Neuronal stem cell (in vitro differentiated cells): ENCODE measurements around the gene LST1.

Source experiments
- DNase-seq: peaks from one replicate; pipeline ENCODE4 v3.0.0-alpha.2; 2013; ENCODE audit warnings: low spot score
- H2AFZ ChIP-seq: one replicate; pipeline ENCODE4 v1.6.1; 2013; ENCODE audit warnings: mild to moderate bottlenecking, low read length, inconsistent platforms
- H2AK5ac ChIP-seq: 2 replicates; pipeline ENCODE4 v1.6.1; 2013; ENCODE audit warnings: low read depth, mild to moderate bottlenecking, inconsistent platforms, low read length, moderate library complexity, mixed read lengths
- H2BK120ac ChIP-seq: 2 replicates; pipeline ENCODE4 v1.6.1; 2013; ENCODE audit warnings: low read depth, mild to moderate bottlenecking, inconsistent platforms, low read length, moderate library complexity, mixed read lengths
- H2BK12ac ChIP-seq: one replicate; pipeline ENCODE4 v1.6.1; 2013; ENCODE audit warnings: low read length, inconsistent platforms
- H2BK15ac ChIP-seq: 2 replicates; pipeline ENCODE4 v1.6.1; 2013; ENCODE audit warnings: mild to moderate bottlenecking, low read length, inconsistent platforms, mixed read lengths
- H2BK5ac ChIP-seq: one replicate; pipeline ENCODE4 v1.6.1; 2013; ENCODE audit warnings: inconsistent platforms, mild to moderate bottlenecking, low read length, moderate library complexity
- H3K14ac ChIP-seq: one replicate; pipeline ENCODE4 v1.6.1; 2013; ENCODE audit warnings: low read length, inconsistent platforms
- H3K18ac ChIP-seq: 2 replicates; pipeline ENCODE4 v1.6.1; 2013; ENCODE audit warnings: low read length, inconsistent platforms
- H3K23ac ChIP-seq: 2 replicates; pipeline ENCODE4 v1.6.1; 2013; ENCODE audit warnings: low read depth, mild to moderate bottlenecking, mixed read lengths, low read length, inconsistent platforms; ENCODE audit not compliant: poor library complexity
- H3K27ac ChIP-seq: replicated peaks from 3 replicates; pipeline ENCODE4 v1.5.1; 2013; ENCODE audit warnings: low read length, inconsistent platforms
- H3K27me3 ChIP-seq, 3 experiments: 2 replicates each; pipeline ENCODE4 v1.6.1; 2013; ENCODE audit warnings: low read length in 3 of 3, mild to moderate bottlenecking in 2 of 3, inconsistent platforms in 1 of 3, low read depth in 1 of 3, mixed read lengths in 1 of 3, moderate library complexity in 1 of 3; ENCODE audit not compliant: control insufficient read depth in 3 of 3, insufficient read depth in 3 of 3
- H3K36me3 ChIP-seq, 2 donors: replicated peaks in 1 of 2; 2 replicates each; pipeline ENCODE4 v1.6.1; 2013; ENCODE audit warnings: low read length in 2 of 2; ENCODE audit not compliant: control insufficient read depth in 2 of 2, insufficient read depth in 2 of 2
- H3K4ac ChIP-seq: 2 replicates; pipeline ENCODE4 v1.6.1; 2013; ENCODE audit warnings: inconsistent platforms, mild to moderate bottlenecking, low read length, moderate library complexity
- H3K4me1 ChIP-seq, 2 donors: 1 replicate in 1 of 2; 2 replicates in 1 of 2; pipeline ENCODE4 v1.6.1; 2013; ENCODE audit warnings: low read length in 2 of 2, low read depth in 1 of 2; ENCODE audit not compliant: control insufficient read depth in 2 of 2, insufficient read depth in 1 of 2
- H3K4me2 ChIP-seq: one replicate; pipeline ENCODE4 v1.6.1; 2013; ENCODE audit warnings: mild to moderate bottlenecking, low read length, inconsistent platforms; ENCODE audit not compliant: insufficient read depth, poor library complexity, severe bottlenecking
- H3K4me3 ChIP-seq, 2 donors: 2 replicates each; pipeline ENCODE4 v1.5.1; 2013; ENCODE audit warnings: low read length in 2 of 2, mild to moderate bottlenecking in 2 of 2, inconsistent platforms in 1 of 2, moderate library complexity in 1 of 2
- H3K79me1 ChIP-seq: one replicate; pipeline ENCODE4 v1.6.1; 2013; ENCODE audit warnings: low read depth, mild to moderate bottlenecking, inconsistent platforms, low read length, moderate library complexity
- H3K9ac ChIP-seq: one replicate; pipeline ENCODE4 v1.6.1; 2013; ENCODE audit warnings: mild to moderate bottlenecking, low read depth, low read length, inconsistent platforms; ENCODE audit not compliant: poor library complexity
- H3K9me3 ChIP-seq, 2 donors: replicated peaks in 1 of 2; 2 replicates each; pipeline versions ENCODE3 to v1.6.1; 2013; ENCODE audit warnings: low read length in 2 of 2, mild to moderate bottlenecking in 2 of 2, inconsistent platforms in 1 of 2, low read depth in 1 of 2, mixed read lengths in 1 of 2, moderate library complexity in 1 of 2; ENCODE audit not compliant: control insufficient read depth in 2 of 2, insufficient read depth in 1 of 2
- H4K8ac ChIP-seq: one replicate; pipeline ENCODE4 v1.6.1; 2013; ENCODE audit warnings: low read depth, mild to moderate bottlenecking, inconsistent platforms, low read length, moderate library complexity
- H4K91ac ChIP-seq: one replicate; pipeline ENCODE4 v1.6.1; 2013; ENCODE audit warnings: low read length, low read depth, mild to moderate bottlenecking, inconsistent platforms; ENCODE audit not compliant: poor library complexity
- WGBS, 2 donors: extraction: QIAGEN DNeasy Blood & Tissue Kit; methylation state at CpG; one replicate each; pipeline ENCODE4 v1.1.7; 2013; ENCODE audit warnings: missing lambda C conversion rate in 2 of 2, mixed read lengths in 1 of 2; ENCODE audit not compliant: insufficient read length in 2 of 2, insufficient replicate concordance in 1 of 2; ENCODE audit errors: extremely low coverage in 2 of 2; 5-methylcytosine and 5-hydroxymethylcytosine counted together

Gene LST1

GRCh38 chr6:31626952-31627351 is 40.9 kb downstream of the LST1 start:
- Histone ChIP-seq H3K79me1 (peaks cover 7% of the 10 kb centered on the region), H3K4ac (no peak overlapping the region), H2BK120ac (no peak overlapping the region), H3K27me3 (no peaks in the 10 kb centered on the region), H3K18ac (no peak overlapping the region), H2AK5ac (no peak overlapping the region), H3K4me3 (no peak overlapping the region), H3K36me3 (peaks cover 75 to 100% of the 10 kb centered on the region in 2 donors), H2BK12ac (no peak overlapping the region), H3K4me2 (no peak overlapping the region), H4K8ac (no peak overlapping the region), H2BK5ac (no peak overlapping the region), H2AFZ (no peak overlapping the region), H3K9me3 (no peaks in the 10 kb centered on the region), H3K9ac (no peak overlapping the region), H3K27ac (no peak overlapping the region), H3K14ac (no peak overlapping the region), H3K4me1 (peaks cover 5 to 7% of the 10 kb centered on the region in 2 donors), H4K91ac (no peak overlapping the region), H3K23ac (no peak overlapping the region), H2BK15ac (no peak overlapping the region)
- no peak for DNase-seq
- no CpG with 5 or more reads among the region's 10 CpGs for WGBS, 2 donors

GRCh38 chr6:31627690-31628287 is 41.7 kb downstream of the LST1 start:
- H4K8ac ChIP-seq = no peak overlapping the region
- H4K91ac ChIP-seq = peak overlapping the region; percentile 60
- no peak overlapping the region for H2AK5ac ChIP-seq
- no peaks in the 10 kb centered on the region for H3K27me3 ChIP-seq
- H3K4ac ChIP-seq = no peak overlapping the region
- peak overlapping the region; percentile 45 for H3K9ac ChIP-seq
- H3K18ac ChIP-seq = no peak overlapping the region
- H2AFZ ChIP-seq = no peak overlapping the region
- H3K4me1 ChIP-seq = no peaks in the 10 kb centered on the region
- no peak overlapping the region for H2BK12ac ChIP-seq
- H2BK5ac ChIP-seq = no peak overlapping the region
- no peak overlapping the region for H3K27ac ChIP-seq
- peaks cover 75 to 100% of the 10 kb centered on the region in 2 donors for H3K36me3 ChIP-seq
- no peak for DNase-seq
- WGBS, 2 donors = no CpG with 5 or more reads among the region's 19 CpGs
- H3K9me3 ChIP-seq = no peaks in the 10 kb centered on the region
- peaks cover 15% of the 10 kb centered on the region for H3K79me1 ChIP-seq
- no peak overlapping the region for H2BK15ac ChIP-seq
- no peak overlapping the region for H3K23ac ChIP-seq
- H3K14ac ChIP-seq = no peak overlapping the region
- no peak overlapping the region for H3K4me3 ChIP-seq
- no peak overlapping the region for H3K4me2 ChIP-seq
- H2BK120ac ChIP-seq = no peak overlapping the region

DNA sequence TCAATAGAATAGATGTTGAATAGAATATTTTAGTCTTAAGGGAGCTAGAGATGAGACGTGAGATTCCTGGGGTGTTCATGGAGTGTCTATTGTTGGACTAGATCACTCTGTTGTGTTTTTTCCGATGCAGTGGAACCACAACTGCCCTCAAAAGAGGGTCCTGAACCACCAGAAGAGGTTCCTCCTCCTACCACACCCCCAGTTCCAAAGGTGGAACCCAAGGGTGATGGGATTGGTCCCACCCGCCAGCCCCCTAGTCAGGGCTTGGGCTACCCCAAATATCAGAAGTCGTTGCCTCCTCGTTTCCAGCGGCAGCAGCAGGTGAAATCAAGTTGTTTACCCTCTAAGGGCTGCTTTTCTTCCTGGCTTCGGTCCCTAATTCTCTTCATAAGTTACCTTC is 42.9 kb downstream of the LST1 start:
- no peak overlapping the region for H2BK120ac ChIP-seq
- H4K8ac ChIP-seq = no peak overlapping the region
- no peaks in the 10 kb centered on the region for H3K27me3 ChIP-seq
- H3K36me3 ChIP-seq = peaks cover 80 to 100% of the 10 kb centered on the region in 2 donors
- no peak overlapping the region for H3K27ac ChIP-seq
- H3K79me1 ChIP-seq = peaks cover 12% of the 10 kb centered on the region
- no peak overlapping the region for H2BK15ac ChIP-seq
- no peak overlapping the region for H3K14ac ChIP-seq
- H3K9ac ChIP-seq = no peak overlapping the region
- H3K18ac ChIP-seq = no peak overlapping the region
- no peak overlapping the region for H4K91ac ChIP-seq
- H2BK5ac ChIP-seq = no peak overlapping the region
- H3K9me3 ChIP-seq = no peaks in the 10 kb centered on the region
- DNase-seq = no peak
- no peak overlapping the region for H2AK5ac ChIP-seq
- no peak overlapping the region for H3K4me3 ChIP-seq
- no CpG with 5 or more reads among the region's 7 CpGs for WGBS, 2 donors
- H3K23ac ChIP-seq = no peak overlapping the region
- H2AFZ ChIP-seq = no peak overlapping the region
- H2BK12ac ChIP-seq = no peak overlapping the region
- no peak overlapping the region for H3K4me2 ChIP-seq
- H3K4ac ChIP-seq = no peak overlapping the region
- no peaks in the 10 kb centered on the region for H3K4me1 ChIP-seq

DNA sequence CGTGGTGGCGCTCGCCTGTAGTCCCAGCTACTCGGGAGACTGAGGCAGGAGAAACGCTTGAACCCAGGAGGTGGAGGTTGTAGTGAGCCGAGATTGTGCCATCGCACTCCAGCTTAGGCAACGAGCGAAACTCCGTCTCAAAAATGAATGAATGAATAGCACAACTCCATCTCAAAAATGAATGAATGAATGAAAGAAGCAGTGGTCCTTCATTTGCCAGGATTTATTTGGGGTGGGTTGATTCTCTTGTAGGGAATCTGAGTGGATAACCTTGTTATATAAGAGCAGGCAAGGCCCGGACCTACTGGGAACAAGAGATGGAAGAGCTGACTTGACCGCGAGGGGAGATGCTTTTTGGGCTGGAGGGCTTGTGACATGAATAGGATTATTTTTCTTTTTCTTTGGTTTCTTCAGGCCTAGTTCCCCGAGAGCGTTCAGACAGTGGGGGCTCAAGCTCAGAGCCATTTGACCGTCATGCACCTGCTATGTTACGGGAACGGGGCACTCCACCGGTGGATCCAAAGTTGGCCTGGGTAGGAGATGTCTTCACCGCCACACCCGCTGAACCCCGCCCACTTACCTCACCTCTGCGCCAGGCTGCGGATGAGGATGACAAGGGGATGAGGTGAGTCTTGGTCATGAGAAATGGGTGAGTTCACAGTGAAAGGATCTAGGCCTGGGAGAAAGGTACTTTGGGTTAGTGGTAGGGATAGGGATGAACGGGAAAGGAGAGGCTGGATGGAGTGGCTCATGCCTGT is 44.3 kb downstream of the LST1 start:
- no peak overlapping the region for H2AK5ac ChIP-seq
- no peaks in the 10 kb centered on the region for H3K4me1 ChIP-seq
- peak overlapping the region; percentile 1 for H3K9ac ChIP-seq
- H3K27me3 ChIP-seq = no peaks in the 10 kb centered on the region
- H3K18ac ChIP-seq = no peak overlapping the region
- no peak overlapping the region for H3K23ac ChIP-seq
- H3K14ac ChIP-seq = no peak overlapping the region
- H3K79me1 ChIP-seq = peaks cover 10% of the 10 kb centered on the region
- H4K91ac ChIP-seq = no peak overlapping the region
- H3K4me2 ChIP-seq = no peak overlapping the region
- H2BK12ac ChIP-seq = no peak overlapping the region
- H2BK120ac ChIP-seq = no peak overlapping the region
- no peak overlapping the region for H4K8ac ChIP-seq
- WGBS, 2 donors = no CpG with 5 or more reads among the region's 25 CpGs
- no peak overlapping the region for H2AFZ ChIP-seq
- no peak overlapping the region for H3K27ac ChIP-seq
- H2BK15ac ChIP-seq = no peak overlapping the region
- H2BK5ac ChIP-seq = no peak overlapping the region
- DNase-seq = no peak
- peaks cover 81 to 100% of the 10 kb centered on the region in 2 donors for H3K36me3 ChIP-seq
- H3K9me3 ChIP-seq = no peaks in the 10 kb centered on the region
- no peak overlapping the region for H3K4ac ChIP-seq
- H3K4me3 ChIP-seq = no peak overlapping the region
